Stimulated activated CD8-positive, alpha-beta memory T cell treated with anti-CD3 and anti-CD28 coated beads, Interleukin-2, amount 100 ng/mL, for 48 hours (primary cell): ENCODE data around the gene FHIT.
"Not testable (repeated sequence)": the region's sequence is repeated elsewhere in the genome, so short reads cannot be mapped to it uniquely, and the experiment has no call there.

Experiments
- DNase-seq, 2 donors: peaks; one replicate each; pipeline ENCODE4 v3.0.0-alpha.2; 2020; ENCODE audit warnings: low read depth in 2 of 2

FHIT gene

DNA sequence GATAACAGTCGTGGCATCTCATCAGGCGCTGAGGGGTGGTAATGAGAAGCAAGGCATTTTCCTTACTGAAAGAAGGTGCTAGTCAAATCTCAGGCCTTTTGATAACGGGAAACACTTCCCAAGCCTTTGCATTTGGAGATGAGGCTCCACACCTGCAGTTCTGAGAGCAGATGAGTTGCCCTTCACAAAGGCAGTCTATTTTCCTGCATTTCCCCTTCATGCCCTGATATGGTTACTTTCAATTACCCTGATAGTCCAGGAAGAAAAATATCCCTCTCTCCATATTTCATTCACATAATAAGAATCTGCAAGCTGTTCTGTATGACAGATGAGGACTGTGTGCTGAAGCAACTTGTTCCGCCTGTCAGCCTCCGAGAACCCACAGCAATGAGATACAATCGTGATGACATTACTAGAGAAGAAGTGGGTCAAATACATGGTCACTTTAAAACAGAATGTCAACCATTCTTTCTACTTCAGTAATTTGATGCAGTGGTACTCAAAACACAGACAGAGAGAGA is 25.0 kb downstream of the FHIT start:
- no peak for DNase-seq

DNA sequence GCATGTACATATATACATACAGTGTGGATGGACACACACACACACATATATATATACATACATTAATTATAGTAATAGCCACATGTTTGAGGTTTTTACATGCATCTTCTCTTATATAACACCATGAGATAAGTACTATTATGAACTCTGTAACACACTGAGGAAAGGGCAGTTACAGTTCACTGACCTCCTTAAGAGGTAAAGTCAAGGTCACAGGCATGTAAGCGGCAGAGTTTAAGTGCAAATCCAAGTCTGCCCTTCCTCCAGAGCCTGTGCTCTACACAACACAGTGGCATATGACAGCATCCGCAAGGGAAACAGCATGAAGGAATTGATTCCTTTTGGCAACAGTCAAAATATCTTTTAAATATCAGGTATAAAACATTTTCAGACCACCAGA is 26.4 kb downstream of the FHIT start:
- DNase-seq = no peak

DNA sequence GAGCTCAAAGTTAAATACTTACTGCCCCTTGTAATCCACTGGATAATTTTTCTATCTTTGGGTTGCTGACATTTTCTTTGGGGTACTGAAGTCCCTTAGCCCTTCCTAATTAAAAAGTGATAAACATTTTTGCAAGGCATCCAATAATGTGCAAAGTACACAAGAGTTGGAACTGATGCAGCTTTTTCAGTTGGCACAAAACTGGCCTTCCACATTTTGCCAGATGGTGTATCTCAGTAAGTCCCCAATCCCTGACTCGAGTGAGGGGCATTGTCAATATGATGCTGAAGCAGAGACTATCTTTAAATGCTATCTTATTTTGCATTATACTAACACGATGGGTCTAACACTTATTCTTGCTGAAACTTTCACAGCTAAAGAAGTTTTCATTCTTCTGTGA is 27.8 kb downstream of the FHIT start:
- DNase-seq = no peak

DNA sequence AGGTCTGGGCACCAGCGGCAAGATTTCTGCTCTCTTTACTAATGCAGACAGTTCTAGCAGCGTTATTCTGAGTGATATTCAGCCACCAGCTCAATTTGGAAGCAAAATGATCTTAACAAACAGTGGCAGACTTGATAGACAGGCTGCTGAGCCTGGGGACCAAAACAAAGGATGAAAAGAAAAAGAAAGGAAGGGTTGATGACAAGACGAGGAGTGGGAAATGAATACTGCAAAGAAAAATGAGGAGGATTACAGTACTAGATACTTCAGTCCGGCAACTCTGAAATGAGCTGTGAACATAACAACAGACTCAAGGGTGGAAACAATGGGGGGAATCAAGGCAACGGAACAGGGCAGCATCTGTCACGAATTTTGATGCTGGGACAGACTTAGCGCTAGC is 28.8 kb downstream of the FHIT start:
- no peak for DNase-seq

DNA sequence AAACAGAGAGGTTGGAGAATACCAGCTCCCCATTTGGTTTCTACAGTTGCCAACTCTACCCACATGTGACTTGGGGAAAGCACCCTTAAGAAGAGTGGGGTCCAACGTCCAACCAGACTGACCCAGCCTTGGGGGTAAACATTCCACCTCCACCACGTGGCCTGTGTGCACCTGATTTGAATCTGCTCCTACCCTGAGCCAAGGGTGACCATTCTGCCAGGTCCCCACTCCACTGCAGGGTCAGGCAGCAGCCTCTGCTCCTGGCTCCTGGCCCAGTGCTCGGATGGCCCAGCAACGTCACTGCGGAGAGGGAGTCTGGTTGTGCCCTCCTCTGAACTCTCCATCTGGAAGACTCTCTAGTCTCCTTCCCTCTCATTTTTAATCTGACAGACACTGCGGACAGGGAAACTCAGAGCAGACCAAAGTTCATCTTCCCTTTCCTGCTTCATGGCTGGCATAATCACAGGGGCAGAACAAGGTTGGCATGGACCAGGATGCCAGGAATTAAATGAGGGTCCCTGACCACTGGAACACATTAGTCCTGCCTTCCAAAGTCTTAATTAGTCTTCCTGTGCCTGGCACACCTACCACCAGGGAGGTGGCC is 29.4 kb downstream of the FHIT start:
- DNase-seq = no peak

DNA sequence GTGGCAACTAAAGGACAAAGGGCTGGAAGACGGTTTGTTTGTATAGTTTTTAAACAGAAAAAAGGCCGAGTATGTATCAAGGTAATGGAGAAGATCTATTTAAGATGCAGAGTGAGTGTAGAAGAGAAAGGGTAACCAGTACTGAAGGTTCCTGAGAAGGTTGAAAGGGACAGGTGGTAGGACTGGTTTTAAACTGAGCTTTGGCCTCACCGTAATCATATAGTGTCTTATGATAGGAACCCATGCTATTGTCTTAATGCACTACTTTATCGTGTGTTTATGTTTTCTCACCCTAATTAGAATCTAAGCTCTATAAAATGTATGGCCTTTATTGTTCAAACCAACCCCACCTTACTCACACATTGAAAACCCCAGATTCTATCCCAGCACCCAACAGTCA is 32.7 kb downstream of the FHIT start:
- DNase-seq = no peak

DNA sequence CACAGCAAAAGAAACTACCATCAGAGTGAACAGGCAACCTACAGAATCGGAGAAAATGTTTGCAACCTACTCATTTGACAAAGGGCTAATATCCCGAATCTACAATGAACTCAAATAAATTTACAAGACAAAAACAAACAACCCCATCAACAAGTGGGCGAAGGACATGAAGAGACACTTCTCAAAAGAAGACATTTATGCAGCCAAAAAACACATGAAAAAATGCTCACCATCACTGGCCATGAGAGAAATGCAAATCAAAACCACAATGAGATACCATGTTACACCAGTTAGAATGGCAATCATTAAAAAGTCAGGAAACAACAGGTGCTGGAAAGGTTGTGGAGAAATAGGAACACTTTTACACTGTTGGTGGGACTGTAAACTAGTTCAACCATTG is 35.1 kb downstream of the FHIT start:
- DNase-seq = not testable (repeated sequence)

DNA sequence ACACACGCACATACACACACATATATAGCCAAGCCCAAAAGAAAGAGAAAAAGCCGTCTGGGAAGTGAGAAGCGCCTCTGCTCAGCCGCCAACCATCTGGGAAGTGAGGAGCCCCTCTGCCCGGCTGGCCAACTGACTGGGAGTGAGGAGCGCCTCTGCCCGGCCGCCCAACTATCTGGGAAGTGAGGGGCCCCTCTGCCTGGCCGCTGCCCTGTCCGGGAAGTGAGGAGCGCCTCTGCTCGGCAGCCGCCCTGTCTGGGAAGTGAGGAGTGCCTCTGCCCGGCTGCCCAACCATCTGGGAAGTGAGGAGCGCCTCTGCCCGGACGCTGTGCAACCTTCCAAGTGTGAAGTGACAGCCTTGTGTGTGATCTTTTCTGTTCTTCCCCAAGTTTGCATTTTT is 49.2 kb downstream of the FHIT start:
- no peak for DNase-seq

DNA sequence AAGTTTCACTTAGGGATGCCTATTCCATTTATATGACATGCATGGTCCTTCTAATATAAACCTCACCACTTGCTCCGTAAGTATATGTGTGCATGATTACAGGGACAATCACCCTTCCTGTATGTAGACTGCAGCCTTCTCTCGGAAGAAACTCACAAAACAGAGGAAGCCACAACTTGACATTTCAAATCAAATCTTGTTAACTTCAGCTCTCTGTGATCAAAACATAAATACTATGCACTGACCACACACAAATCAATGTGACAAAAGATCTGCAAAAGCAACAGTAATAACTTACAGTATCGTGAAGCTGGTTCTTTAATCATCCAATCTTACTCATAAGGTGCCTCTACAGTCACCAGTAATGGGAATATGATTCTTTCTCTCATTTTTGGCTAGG is 50.2 kb downstream of the FHIT start:
- DNase-seq = no peak

DNA sequence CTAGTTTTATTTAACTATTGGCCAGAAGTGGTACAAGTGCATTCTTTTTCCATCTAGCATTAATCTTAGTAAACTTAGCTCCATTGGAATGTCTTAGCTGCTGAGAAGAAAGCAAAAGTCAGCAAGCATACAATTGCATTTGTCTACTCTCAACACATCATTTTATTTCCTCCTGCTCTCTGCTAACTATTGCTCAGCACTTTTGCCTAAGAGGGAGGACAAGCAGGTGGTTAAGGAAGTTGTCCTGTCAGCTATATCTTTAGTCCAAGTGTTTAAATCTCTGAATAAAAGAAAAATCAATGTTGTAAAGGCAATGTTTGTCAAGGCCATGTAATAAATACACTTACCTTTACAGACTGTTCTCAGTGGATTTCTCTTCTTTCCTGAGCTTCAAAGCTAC is 51.0 kb downstream of the FHIT start:
- no peak for DNase-seq

DNA sequence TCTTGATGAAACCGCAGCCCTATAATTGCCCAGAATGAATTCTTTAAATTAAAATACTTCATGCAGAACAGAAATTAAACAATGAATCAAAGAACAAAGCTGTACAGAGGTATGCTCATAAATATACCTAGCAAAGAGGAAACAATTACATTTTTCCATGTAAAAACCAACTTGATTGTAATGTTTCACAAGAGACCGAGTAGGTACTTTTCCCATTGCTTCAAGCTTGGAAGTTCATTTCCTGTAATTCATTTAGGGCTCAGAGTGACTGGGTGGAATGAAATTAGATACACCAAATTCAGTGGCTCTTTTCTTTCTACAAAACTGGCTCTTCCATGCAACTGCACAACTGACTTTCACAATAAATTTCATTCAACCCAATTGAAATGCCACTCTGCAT is 51.4 kb downstream of the FHIT start:
- no peak for DNase-seq

DNA sequence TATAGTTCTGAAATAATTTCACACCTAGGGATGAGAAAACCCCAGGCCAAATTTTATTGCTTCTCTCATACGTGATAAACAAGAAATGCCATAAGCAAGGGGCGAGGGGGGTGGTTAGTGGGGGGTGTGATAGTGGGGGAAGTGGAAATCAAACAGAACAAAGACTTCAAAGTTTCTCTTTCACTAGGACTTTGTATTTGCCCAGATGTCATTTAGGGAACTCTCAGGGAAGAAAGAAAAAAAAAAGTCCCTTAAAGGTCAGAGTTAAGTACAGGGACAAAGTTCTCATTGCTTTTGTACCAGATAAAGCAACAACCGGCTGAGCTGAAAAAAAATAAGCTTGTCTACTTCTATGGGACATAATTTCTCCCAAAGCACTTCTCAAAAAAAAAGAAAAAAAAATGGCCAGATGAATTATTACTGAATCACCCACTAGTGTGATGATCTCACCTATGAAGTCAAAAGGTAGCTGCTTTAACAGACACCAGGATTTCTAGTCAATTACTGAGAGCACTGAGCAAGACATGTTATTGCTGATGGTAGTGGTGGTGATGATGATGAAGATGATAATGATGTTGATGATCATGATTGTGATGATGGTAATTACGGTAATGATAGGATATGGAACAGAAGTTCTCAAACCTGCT is 56.2 kb downstream of the FHIT start:
- DNase-seq = no peak

DNA sequence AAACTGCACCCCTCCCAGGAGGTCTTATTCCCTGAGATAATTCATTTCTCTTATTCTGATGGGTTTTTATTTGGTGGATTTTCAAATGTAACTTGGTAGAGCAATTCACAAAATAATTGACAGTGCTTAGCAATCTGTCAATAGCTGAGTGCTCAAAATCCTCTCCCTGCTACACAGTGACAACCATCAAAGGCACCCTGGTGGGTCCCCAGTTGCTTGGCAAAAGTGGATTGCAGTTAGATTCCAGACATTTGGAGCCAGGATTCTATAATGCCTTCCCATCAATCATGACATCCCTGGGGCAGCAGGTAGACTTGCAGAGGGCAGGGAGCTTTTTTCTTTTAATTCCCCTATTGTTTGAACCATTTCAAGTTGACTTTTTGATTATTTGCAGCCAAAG is 59.0 kb downstream of the FHIT start:
- DNase-seq = no peak

DNA sequence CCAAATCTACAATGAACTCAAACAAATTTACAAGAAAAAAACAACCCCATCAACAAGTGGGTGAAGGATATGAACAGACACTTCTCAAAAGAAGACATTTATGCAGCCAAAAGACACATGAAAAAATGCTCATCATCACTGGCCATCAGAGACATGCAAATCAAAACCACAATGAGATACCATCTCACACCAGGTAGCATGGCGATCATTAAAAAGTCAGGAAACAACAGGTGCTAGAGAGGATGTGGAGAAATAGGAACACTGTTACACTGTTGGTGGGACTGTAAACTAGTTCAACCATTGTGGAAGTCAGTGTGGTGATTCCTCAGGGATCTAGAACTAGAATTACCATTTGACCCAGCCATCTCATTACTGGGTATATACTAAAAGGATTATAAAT is 61.0 kb downstream of the FHIT start:
- not testable (repeated sequence) for DNase-seq

DNA sequence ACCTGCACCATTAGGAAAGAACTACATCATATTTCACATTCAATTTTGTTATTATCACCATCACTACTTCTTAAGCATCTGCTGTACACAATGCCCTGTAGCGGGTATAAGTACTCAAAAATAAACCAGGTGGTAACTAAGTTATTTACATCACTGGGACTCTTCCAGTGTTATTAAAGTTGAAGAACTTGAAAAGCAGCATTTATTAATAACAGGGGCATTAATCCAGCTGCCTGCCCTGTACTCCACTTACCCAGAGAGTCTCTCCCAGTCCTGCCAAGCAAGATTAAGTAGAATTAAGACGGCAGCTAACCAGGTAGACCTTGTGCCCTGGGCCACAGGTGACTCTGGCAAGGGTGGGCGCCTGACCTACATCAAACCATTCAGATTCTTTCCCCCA is 65.2 kb downstream of the FHIT start:
- no peak for DNase-seq

DNA sequence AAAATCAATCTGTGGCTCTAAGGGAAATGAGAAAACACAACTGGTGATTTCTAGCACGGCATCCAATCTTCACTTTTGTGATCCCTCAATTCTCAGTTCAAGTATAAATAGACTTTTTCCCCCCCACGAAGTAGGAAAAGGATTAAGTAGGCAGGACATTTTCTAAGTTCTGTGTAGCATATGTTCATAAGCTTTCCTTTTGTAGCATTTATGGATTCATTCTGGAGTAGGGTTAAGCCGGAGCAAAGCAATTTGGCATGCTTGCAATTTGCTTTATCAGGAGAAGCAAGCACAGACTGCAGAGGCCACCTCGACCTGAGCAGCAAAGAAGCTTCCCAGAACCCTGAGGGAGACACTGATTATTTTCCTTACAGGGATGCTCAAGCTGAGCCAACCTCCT is 66.3 kb downstream of the FHIT start:
- no peak for DNase-seq

DNA sequence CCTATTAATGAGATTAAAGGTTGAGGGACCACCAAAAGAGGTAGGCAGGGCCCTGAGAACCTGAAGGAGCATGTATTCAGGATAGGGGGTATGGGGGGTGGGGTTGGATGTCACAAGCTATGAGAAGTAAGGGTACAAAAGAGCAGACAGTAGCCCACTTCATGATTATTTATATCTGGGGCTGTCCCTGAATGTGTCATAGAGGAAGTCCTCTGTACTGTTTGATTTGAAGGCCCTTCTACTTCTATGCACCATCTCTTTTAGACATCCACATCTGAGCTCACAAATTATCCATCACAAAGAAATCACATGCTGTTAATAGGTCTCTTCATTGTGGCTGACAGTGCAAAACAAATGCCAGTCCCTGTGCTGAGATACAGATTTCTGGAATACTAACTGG is 68.6 kb downstream of the FHIT start:
- no peak for DNase-seq

DNA sequence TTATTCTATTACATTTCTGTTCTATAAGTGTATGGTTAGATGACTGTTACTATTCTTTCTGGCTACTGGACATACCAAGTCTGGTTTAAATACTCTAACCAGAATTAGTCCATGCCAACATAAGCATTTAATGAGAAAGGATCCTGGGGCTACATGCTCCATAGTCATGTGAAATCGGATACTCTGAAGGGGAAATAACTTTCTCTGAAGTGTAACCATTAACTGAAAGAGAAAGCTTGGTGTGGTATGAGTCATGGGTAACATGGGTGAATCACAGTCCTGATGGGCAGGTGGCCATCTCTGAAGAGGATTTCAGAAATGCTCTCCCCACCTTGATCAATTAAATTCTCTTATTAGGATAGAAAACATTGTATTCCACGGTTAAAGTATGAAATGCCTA is 69.4 kb downstream of the FHIT start:
- no peak for DNase-seq

DNA sequence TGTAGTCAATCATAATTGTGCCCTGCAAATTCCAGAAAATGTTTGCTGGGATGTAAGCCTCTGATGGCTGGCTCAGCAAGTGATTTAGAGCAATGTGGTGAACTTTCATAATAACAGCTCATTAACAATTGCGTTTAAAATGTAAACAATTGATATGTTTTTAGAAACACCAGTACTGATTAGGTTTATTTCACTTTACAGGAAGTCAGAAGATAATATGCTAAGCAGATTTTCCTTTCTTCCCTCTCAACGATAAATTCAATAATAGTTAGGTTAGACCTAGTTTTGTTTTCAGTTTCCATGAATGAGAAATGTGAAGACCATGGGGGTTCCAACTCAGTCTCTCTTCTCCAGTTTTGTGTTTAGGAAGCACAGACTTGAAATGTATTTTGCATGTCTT is 71.0 kb downstream of the FHIT start:
- no peak for DNase-seq

DNA sequence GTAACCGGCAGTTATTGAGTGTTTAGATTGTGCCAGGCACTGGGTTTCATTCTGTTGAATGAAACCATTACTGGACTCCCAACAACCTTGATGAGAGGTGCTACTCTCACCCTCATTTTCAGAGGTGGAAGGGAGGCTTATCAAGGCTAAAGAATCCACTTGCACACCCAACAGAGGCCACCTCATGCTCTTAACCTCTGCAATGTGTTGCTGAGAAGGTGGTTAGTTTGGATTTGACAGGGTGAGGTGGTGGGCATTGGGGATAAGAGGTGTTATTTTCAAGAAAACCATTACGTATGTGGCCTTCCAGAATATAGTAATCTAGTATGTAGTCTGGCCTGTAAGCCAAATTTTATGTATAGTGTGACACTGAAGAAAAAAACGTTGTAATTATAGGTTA is 73.1 kb downstream of the FHIT start:
- no peak for DNase-seq

DNA sequence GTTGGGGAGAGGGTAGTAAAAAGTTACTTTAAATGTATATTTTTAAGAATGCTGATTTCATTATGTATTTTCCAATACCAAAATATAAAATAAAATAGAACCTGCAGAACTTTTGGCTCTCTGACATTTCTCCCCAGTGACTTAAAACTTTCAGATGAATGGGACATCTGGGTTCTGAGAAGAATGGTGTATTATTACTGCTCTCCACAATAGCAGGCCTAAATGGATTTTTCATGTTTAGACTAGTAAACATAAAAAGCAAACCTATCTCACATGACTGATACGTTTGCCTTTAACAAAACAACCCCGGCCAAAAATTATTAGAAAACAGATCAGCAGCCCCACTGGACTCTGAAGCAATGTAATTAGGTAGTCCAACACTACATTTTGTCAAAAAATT is 73.8 kb downstream of the FHIT start:
- no peak for DNase-seq

DNA sequence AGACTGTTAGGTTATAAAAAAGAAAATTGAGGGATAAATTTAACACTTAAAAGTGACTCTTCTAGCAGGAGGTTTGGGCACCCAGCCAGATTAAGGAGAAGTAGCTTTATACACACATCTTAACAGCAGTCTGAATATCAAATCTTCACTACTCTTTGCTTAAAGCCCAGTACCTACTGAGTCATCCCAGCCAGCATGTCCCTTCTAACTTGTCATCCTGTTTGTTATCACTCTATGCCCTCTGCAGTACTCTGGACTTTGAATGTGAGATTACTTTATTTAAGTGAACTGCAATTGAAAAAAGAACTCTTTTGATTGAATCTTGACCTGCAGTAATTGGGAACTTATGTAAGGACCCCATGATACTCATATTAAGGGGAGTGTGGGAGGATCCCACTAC is 77.6 kb downstream of the FHIT start:
- no peak for DNase-seq

DNA sequence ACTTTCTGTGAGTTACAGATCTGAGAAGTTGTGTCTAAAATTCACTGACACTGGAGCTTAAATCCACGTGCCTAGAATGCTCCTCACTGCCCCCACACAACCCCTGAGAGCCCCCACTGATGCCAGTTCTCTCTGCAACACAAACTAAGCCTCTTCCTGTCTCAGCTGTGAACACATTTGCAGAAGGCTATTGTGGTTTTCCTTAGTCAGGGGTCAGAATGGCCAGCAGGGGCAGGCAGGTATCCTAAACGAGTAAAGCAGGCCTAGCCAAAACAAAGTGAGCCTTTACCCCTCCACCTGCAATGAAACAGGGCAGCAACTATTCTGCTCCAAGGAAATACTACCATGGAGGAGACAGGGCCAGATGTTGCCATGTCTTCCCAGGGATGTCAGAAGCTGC is 78.6 kb downstream of the FHIT start:
- no peak for DNase-seq

DNA sequence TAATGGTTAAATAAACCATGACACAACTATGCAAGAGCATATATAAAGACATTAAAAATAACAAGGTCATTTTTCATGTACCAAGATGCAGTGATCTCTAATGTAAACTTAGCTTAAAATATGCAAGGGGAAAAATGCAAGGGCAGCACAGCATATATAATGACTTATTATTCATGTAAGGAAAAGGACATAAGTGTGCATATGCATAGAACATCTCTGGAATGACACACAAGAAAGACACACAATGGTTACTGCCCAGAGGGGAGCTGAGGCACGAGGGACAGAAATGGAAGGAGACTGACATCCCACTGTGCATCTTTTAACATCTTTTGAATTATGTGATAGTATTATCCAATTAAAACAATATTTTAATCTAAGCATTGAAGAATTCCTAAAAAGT is 79.0 kb downstream of the FHIT start:
- DNase-seq = no peak
